Measurements from ENCODE around the gene GSTT4. TPM values are rescaled to one million over a fixed set of nuclear protein-coding genes. Genes with fewer than 3 reads are reported as not detected.

GSTT4 gene
- total and polyA plus RNA-seq, 2 of the 13 experiments (the other 11 are each of a cell fraction or from before 2014, with no cell fraction given): 0.59 to 0.62 TPM

GRCh38 chr22:24008381-24009226 lies 3.4 kb upstream of the GSTT4 start (continued):
- TF ChIP-seq ZNF710 (CRISPR knock-in tag; IDR thresholded peaks at IDR 0.05; ENCODE audit: borderline replicate concordance): peak; percentile 29; the same call in 1 of the 2 replicates
- no peak for TF ChIP-seq ZNF678 (CRISPR knock-in tag; IDR thresholded peaks at IDR 0.05)
- no peak for TF ChIP-seq ZNF331 (CRISPR knock-in tag; IDR thresholded peaks at IDR 0.05)
- TF ChIP-seq, protein P1, sequence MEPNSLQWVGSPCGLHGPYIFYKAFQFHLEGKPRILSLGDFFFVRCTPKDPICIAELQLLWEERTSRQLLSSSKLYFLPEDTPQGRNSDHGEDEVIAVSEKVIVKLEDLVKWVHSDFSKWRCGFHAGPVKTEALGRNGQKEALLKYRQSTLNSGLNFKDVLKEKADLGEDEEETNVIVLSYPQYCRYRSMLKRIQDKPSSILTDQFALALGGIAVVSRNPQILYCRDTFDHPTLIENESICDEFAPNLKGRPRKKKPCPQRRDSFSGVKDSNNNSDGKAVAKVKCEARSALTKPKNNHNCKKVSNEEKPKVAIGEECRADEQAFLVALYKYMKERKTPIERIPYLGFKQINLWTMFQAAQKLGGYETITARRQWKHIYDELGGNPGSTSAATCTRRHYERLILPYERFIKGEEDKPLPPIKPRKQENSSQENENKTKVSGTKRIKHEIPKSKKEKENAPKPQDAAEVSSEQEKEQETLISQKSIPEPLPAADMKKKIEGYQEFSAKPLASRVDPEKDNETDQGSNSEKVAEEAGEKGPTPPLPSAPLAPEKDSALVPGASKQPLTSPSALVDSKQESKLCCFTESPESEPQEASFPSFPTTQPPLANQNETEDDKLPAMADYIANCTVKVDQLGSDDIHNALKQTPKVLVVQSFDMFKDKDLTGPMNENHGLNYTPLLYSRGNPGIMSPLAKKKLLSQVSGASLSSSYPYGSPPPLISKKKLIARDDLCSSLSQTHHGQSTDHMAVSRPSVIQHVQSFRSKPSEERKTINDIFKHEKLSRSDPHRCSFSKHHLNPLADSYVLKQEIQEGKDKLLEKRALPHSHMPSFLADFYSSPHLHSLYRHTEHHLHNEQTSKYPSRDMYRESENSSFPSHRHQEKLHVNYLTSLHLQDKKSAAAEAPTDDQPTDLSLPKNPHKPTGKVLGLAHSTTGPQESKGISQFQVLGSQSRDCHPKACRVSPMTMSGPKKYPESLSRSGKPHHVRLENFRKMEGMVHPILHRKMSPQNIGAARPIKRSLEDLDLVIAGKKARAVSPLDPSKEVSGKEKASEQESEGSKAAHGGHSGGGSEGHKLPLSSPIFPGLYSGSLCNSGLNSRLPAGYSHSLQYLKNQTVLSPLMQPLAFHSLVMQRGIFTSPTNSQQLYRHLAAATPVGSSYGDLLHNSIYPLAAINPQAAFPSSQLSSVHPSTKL (CRISPR knock-in tag; IDR thresholded peaks at IDR 0.05): peak; percentile 43; the same call in 1 of the 2 replicates
- TF ChIP-seq, protein P2, sequence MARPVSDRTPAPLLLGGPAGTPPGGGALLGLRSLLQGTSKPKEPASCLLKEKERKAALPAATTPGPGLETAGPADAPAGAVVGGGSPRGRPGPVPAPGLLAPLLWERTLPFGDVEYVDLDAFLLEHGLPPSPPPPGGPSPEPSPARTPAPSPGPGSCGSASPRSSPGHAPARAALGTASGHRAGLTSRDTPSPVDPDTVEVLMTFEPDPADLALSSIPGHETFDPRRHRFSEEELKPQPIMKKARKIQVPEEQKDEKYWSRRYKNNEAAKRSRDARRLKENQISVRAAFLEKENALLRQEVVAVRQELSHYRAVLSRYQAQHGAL (CRISPR knock-in tag; IDR thresholded peaks at IDR 0.05; ENCODE audit: not compliant biosample characterization): no peak
- TF ChIP-seq ZFP82 (CRISPR knock-in tag; IDR thresholded peaks at IDR 0.05; ENCODE audit: borderline replicate concordance): no peak
- TF ChIP-seq, protein P3, sequence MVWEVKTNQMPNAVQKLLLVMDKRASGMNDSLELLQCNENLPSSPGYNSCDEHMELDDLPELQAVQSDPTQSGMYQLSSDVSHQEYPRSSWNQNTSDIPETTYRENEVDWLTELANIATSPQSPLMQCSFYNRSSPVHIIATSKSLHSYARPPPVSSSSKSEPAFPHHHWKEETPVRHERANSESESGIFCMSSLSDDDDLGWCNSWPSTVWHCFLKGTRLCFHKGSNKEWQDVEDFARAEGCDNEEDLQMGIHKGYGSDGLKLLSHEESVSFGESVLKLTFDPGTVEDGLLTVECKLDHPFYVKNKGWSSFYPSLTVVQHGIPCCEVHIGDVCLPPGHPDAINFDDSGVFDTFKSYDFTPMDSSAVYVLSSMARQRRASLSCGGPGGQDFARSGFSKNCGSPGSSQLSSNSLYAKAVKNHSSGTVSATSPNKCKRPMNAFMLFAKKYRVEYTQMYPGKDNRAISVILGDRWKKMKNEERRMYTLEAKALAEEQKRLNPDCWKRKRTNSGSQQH (CRISPR knock-in tag; IDR thresholded peaks at IDR 0.05; ENCODE audit: low read depth): 0 out of 2 replicates have a peak, but pooled peaks have one; percentile 62
- TF ChIP-seq, protein P4, sequence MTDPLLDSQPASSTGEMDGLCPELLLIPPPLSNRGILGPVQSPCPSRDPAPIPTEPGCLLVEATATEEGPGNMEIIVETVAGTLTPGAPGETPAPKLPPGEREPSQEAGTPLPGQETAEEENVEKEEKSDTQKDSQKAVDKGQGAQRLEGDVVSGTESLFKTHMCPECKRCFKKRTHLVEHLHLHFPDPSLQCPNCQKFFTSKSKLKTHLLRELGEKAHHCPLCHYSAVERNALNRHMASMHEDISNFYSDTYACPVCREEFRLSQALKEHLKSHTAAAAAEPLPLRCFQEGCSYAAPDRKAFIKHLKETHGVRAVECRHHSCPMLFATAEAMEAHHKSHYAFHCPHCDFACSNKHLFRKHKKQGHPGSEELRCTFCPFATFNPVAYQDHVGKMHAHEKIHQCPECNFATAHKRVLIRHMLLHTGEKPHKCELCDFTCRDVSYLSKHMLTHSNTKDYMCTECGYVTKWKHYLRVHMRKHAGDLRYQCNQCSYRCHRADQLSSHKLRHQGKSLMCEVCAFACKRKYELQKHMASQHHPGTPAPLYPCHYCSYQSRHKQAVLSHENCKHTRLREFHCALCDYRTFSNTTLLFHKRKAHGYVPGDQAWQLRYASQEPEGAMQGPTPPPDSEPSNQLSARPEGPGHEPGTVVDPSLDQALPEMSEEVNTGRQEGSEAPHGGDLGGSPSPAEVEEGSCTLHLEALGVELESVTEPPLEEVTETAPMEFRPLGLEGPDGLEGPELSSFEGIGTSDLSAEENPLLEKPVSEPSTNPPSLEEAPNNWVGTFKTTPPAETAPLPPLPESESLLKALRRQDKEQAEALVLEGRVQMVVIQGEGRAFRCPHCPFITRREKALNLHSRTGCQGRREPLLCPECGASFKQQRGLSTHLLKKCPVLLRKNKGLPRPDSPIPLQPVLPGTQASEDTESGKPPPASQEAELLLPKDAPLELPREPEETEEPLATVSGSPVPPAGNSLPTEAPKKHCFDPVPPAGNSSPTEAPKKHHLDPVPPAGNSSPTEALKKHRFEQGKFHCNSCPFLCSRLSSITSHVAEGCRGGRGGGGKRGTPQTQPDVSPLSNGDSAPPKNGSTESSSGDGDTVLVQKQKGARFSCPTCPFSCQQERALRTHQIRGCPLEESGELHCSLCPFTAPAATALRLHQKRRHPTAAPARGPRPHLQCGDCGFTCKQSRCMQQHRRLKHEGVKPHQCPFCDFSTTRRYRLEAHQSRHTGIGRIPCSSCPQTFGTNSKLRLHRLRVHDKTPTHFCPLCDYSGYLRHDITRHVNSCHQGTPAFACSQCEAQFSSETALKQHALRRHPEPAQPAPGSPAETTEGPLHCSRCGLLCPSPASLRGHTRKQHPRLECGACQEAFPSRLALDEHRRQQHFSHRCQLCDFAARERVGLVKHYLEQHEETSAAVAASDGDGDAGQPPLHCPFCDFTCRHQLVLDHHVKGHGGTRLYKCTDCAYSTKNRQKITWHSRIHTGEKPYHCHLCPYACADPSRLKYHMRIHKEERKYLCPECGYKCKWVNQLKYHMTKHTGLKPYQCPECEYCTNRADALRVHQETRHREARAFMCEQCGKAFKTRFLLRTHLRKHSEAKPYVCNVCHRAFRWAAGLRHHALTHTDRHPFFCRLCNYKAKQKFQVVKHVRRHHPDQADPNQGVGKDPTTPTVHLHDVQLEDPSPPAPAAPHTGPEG (CRISPR knock-in tag; IDR thresholded peaks at IDR 0.05): 0 out of 2 replicates have a peak, but pooled peaks have one; percentile 34
- no peak; the same call in 1 of the 2 replicates for TF ChIP-seq ZFX (CRISPR knock-in tag; IDR thresholded peaks at IDR 0.05; ENCODE audit: low read depth)
- TF ChIP-seq ZMYM4 (CRISPR knock-in tag; IDR thresholded peaks at IDR 0.05): no peak
- TF ChIP-seq ZNF3 (CRISPR knock-in tag; IDR thresholded peaks at IDR 0.05): no peak

All from HepG2 (cell line).